ENCODE data around the gene STEEP1. TPM values are rescaled to one million over a fixed set of nuclear protein-coding genes. Genes with fewer than 3 reads are reported as not detected.

STEEP1 gene
- polyA plus RNA-seq, 2 of the 4 experiments (the other 2 are of a cell fraction), result 37.8 to 40.7 TPM

- TF ChIP-seq CHD4 (IDR thresholded peaks at IDR 0.05; ENCODE audit: borderline replicate concordance) (no peak), BCL3 (IDR thresholded peaks at IDR 0.05) (0 out of 3 replicates have a peak, but pooled peaks have one; percentile 51), MAX (IDR thresholded peaks at IDR 0.05) (peak; percentile 88), REST (IDR thresholded peaks at IDR 0.05) (peak; percentile 92), MYC (IDR thresholded peaks at IDR 0.05; ENCODE audit: borderline replicate concordance, low read length) (peak; percentile 73; the same call in 1 of the 2 replicates), RARB (CRISPR knock-in tag; IDR thresholded peaks at IDR 0.05) (no peak)
These were observed 41.2 kb upstream of the STEEP1 start, which contains the start of gene NKRF (continued) for GRCh38 chrX:119606280-119607017.

GRCh38 chrX:119605464-119606279 is 40.5 kb upstream of the STEEP1 start:
- Histone ChIP-seq H3K9me3 (no peaks in the 10 kb centered on the region), H3K4me3 (peak overlapping the region; percentile 95), H3K4me2 (peak overlapping the region; percentile 81), H3K27ac (peak overlapping the region; percentile 95 to 99), H3K4me1 (peaks cover 7% of the 10 kb centered on the region; the same call in 2 of the 3 replicates)
- TF ChIP-seq FOSB (CRISPR knock-in tag; IDR thresholded peaks at IDR 0.05) (no peak), POLR2A (IDR thresholded peaks at IDR 0.05; ENCODE audit: low read length) (0 out of 2 replicates have a peak, but pooled peaks have one; percentile 7)
- DNase-seq (ENCODE audit: low read depth in 1 of 2, low spot score in 1 of 2), result peak; percentile 5 to 28
- ChIA-PET CTCF (interaction anchor here (1.1 to 1.4 kb wide), 4 partner anchors 22 to 123 kb away, joined by 3 to 5 read pairs (median 4); no protein-coding TSS in a partner anchor), POLR2A (interaction anchor here (0.5 to 2.3 kb wide), 7 partner anchors 20 to 186 kb away, joined by 3 to 17 read pairs (median 4); partner anchors contain the start of genes RPL39, SLC25A5, STEEP1 and UBE2A)
- WGBS (ENCODE audit: missing lambda C conversion rate), result 0% methylated on average over 8 of the region's 68 CpGs
- no peak for FAIRE-seq
- peak; percentile 69 to 75 for ATAC-seq

- ATAC-seq (no peak), DNase-seq (ENCODE audit: low read depth in 1 of 2, low spot score in 1 of 2) (no peak), FAIRE-seq (no peak)
- Histone ChIP-seq H3K4me2 (peak overlapping the region; percentile 81), H3K4me3 (peak overlapping the region; percentile 95), H3K4me1 (peaks cover 7% of the 10 kb centered on the region; the same call in 2 of the 3 replicates), H3K9me3 (no peaks in the 10 kb centered on the region), H3K27ac (peak overlapping the region; percentile 95 to 99; a peak in 5 of 6 replicates)
- CTCF ChIA-PET, result interaction anchor here (1.4 kb wide), 1 partner anchor 21 kb away, joined by 4 read pairs; no protein-coding TSS in a partner anchor
- POLR2A ChIA-PET, result interaction anchor here (1.4 to 2.3 kb wide), 3 partner anchors 31 to 137 kb away, joined by 4 to 17 read pairs (median 4); partner anchors contain the start of genes SLC25A5, STEEP1 and UBE2A
- WGBS (ENCODE audit: missing lambda C conversion rate), result 29% methylated on average over 17 of the region's 17 CpGs
- TF ChIP-seq FOXS1 (CRISPR knock-in tag; IDR thresholded peaks at IDR 0.05) (no peak), E2F6 (IDR thresholded peaks at IDR 0.05; ENCODE audit: borderline replicate concordance, low read depth) (no peak), TFCP2L1 (CRISPR knock-in tag; IDR thresholded peaks at IDR 0.05) (no peak), NFE2L2 (conservative IDR thresholded peaks at IDR 0.05; ENCODE audit: low read length) (no peak), FOSB (CRISPR knock-in tag; IDR thresholded peaks at IDR 0.05) (no peak), CBX8 (IDR thresholded peaks at IDR 0.05) (no peak), PHF8 (IDR thresholded peaks at IDR 0.05; ENCODE audit: borderline replicate concordance, low read depth) (no peak), ATOH8 (CRISPR knock-in tag; IDR thresholded peaks at IDR 0.05; ENCODE audit: low read depth) (no peak), KDM1A (IDR thresholded peaks at IDR 0.05; ENCODE audit: low read depth) (no peak), HOXA7 (CRISPR knock-in tag; IDR thresholded peaks at IDR 0.05) (no peak), MAFK (IDR thresholded peaks at IDR 0.05; ENCODE audit: partially characterized antibody) (no peak), FOSL2 (IDR thresholded peaks at IDR 0.05) (no peak), FOSL2 (CRISPR knock-in tag; IDR thresholded peaks at IDR 0.05) (no peak), SREBF2 (IDR thresholded peaks at IDR 0.05) (no peak)
These were observed 39.7 kb upstream of the STEEP1 start for GRCh38 chrX:119604766-119605463.
